Uterus (tissue), 4 donors: ENCODE results near the gene RAD51B. TPM values are rescaled to one million over a fixed set of nuclear protein-coding genes. Genes with fewer than 3 reads are reported as not detected.

ENCODE experiments used
- DNase-seq, 2 donors: peaks; one replicate each; pipeline ENCODE4 v3.0.0-alpha.2; 2019 to 2020
- H3K27ac ChIP-seq, 2 donors: fragments of 200-600 bp; sonication (generic); 1 replicate in 1 of 2; 2 replicates in 1 of 2; pipeline ENCODE4 v1.5.1; 2016 to 2018
- H3K27me3 ChIP-seq, 2 donors: fragments of 200-600 bp; sonication (generic); one replicate each; pipeline ENCODE4 v1.5.1; 2018 to 2019; ENCODE audit warnings: control low read depth in 1 of 2
- H3K36me3 ChIP-seq, 2 donors: fragments of 200-600 bp; sonication (generic); one replicate each; pipeline ENCODE4 v1.5.1; 2019; ENCODE audit warnings: control low read depth in 1 of 2
- H3K4me1 ChIP-seq, 2 donors: fragments of 200-600 bp; sonication (generic); one replicate each; pipeline ENCODE4 v1.5.1; 2018 to 2019; ENCODE audit warnings: control low read depth in 1 of 2
- H3K4me3 ChIP-seq, 2 donors: fragments of 200-600 bp; sonication (generic); 1 replicate in 1 of 2; 2 replicates in 1 of 2; pipeline ENCODE4 v1.5.1; 2018 to 2019; ENCODE audit warnings: mild to moderate bottlenecking in 1 of 2
- H3K9me3 ChIP-seq, 2 donors: fragments of 200-600 bp; sonication (generic); one replicate each; pipeline ENCODE4 v1.5.1; 2019; ENCODE audit warnings: control low read depth in 1 of 2
- POLR2A ChIP-seq, 2 donors: fragments of 450-650 bp; IDR thresholded peaks; one replicate each; pipeline ENCODE4 v1.6.1; 2016; ENCODE audit warnings: antibody characterized with exemption in 2 of 2, mild to moderate bottlenecking in 1 of 2, moderate library complexity in 1 of 2
- intact Hi-C: fragments of 100-400 bp; cut with DNase I; formaldehyde crosslinking; loops from one replicate; pipeline ENCODE4 v1.15.1; 2023; ENCODE audit warnings: low total_unique reads
- total RNA-seq, 4 donors: library from RNA; depleted of rRNA in 3 of 4; stranded (reverse); fragments of >200 nt in 3 of 4; gene quantifications; one replicate each; pipeline versions ENCODE4 v1.1.0 to v1.2.4, GENCODE V29; 2014 to 2023
- TF ChIP-seq, protein P1 (sequence below), 4 experiments: fragments of 200-600 bp in 2 of 4; fragments of 450-650 bp in 2 of 4; sonication (generic) in 2 of 4; IDR thresholded peaks; one replicate each; pipeline ENCODE4 v1.5.1; 2016 to 2019; ENCODE audit warnings: antibody characterized with exemption in 4 of 4, mild to moderate bottlenecking in 2 of 4, moderate library complexity in 1 of 4
- donor health status: DM: yes; HTN: yes; CAD: no.

Gene RAD51B
- total RNA-seq, 4 donors from 2014 or later = 29.5 to 100.0 (median 70.3) TPM

DNA sequence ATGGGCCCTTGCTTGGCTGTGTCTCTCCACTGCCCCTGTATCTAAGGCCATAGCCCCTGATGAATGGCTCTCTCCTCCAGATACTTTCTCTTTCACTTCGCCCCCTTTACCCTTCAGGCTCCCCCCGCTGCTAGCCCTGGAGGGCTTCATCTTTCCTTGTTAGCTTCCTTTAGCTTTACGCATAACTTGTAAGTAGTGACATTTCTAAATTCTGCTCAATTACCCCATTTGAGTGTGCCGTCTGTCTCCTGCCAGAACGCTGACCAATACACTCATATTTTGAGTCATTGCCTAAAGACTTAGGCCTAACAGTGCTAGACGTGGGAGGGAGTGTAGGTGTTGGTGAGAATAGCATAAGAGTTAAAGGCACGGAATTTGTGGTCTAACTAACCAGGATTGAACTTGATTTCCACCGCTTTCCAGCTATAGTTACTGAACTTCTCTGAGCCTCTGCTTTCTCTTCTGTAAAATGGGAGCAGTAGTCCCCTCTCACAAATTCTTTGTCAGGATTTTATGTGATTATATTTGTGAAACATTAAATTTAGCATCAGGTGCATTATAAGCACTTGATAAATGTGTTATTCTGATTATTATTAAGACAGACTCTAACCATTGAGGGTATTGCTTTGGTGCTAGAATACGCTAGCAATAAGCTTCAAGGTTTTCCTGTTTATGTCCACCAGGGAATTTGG, 844.0 kb downstream of the RAD51B start:
- intact Hi-C loops = no loop called here
- no peaks in the 10 kb centered on the region for H3K36me3 ChIP-seq
- H3K9me3 ChIP-seq = no peaks in the 10 kb centered on the region
- peak; percentile 48 to 64 for DNase-seq
- peak overlapping the region; percentile 88 to 94 for H3K27ac ChIP-seq
- TF ChIP-seq, protein P1, sequence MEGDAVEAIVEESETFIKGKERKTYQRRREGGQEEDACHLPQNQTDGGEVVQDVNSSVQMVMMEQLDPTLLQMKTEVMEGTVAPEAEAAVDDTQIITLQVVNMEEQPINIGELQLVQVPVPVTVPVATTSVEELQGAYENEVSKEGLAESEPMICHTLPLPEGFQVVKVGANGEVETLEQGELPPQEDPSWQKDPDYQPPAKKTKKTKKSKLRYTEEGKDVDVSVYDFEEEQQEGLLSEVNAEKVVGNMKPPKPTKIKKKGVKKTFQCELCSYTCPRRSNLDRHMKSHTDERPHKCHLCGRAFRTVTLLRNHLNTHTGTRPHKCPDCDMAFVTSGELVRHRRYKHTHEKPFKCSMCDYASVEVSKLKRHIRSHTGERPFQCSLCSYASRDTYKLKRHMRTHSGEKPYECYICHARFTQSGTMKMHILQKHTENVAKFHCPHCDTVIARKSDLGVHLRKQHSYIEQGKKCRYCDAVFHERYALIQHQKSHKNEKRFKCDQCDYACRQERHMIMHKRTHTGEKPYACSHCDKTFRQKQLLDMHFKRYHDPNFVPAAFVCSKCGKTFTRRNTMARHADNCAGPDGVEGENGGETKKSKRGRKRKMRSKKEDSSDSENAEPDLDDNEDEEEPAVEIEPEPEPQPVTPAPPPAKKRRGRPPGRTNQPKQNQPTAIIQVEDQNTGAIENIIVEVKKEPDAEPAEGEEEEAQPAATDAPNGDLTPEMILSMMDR (IDR thresholded peaks at IDR 0.05) = no peak
- TF ChIP-seq POLR2A (IDR thresholded peaks at IDR 0.05) = no peak
- no peaks in the 10 kb centered on the region for H3K27me3 ChIP-seq
- no peak overlapping the region for H3K4me3 ChIP-seq
- peaks cover 23 to 30% of the 10 kb centered on the region in 2 donors for H3K4me1 ChIP-seq

DNA sequence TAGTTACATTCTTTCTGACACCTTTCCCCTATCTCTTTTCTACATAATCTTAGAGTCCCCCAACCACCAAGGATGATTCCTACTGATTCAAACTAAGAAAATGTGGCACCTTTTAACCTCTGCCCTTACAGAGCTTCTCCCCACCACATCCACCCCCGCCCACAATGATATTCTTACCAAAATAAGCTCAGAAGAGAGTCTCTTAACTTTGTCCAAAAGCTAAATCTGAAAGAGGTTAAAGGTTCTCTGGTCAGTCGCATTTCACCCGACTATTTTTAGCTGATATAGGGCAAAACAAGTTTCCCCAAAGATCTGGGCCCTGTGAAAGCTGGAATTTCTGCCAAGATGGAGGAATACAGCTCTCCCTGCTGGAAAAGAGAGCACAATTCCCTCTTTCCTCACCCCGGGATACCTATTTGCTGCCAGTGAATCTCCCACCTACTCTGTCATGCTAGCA, 844.7 kb downstream of the RAD51B start:
- peak in 1 of 2 donors; percentile 43 for DNase-seq
- no peaks in the 10 kb centered on the region for H3K9me3 ChIP-seq
- no peak overlapping the region for H3K4me3 ChIP-seq
- TF ChIP-seq, protein P1 (IDR thresholded peaks at IDR 0.05) = peak in 1 of 4 experiments; percentile 27
- TF ChIP-seq POLR2A (IDR thresholded peaks at IDR 0.05) = no peak
- H3K36me3 ChIP-seq = no peaks in the 10 kb centered on the region
- peak overlapping the region; percentile 88 to 94 for H3K27ac ChIP-seq
- peaks cover 16 to 24% of the 10 kb centered on the region in 2 donors for H3K4me1 ChIP-seq
- no peaks in the 10 kb centered on the region for H3K27me3 ChIP-seq
- intact Hi-C loops = no loop called here

DNA sequence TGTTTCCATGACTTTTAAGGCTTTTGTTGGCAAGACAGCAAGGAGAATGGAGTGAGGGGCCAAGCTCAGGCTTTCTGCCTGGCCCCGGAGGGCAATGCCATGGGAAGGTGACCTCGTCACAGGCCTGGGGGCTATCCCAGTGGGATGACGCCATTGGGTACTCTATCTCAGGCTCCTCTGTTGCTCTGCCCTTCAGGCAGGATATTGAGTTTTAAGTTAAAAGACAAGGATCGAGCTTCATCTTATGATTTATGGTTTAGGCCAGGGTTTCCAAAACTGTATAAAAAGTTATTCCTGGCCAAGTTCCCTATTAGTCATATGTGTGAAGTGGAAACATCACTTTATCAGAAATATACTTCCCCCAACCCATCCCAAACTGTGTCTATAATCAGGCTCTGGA, 845.6 kb downstream of the RAD51B start:
- H3K36me3 ChIP-seq = no peaks in the 10 kb centered on the region
- peak overlapping the region; percentile 88 to 94 for H3K27ac ChIP-seq
- TF ChIP-seq, protein P1 (IDR thresholded peaks at IDR 0.05) = no peak
- no peak for TF ChIP-seq POLR2A (IDR thresholded peaks at IDR 0.05)
- peak in 1 of 2 donors; percentile 31 for DNase-seq
- H3K27me3 ChIP-seq = no peaks in the 10 kb centered on the region
- H3K4me1 ChIP-seq = peaks cover 12 to 24% of the 10 kb centered on the region in 2 donors
- intact Hi-C loops = no loop called here
- no peak overlapping the region for H3K4me3 ChIP-seq
- H3K9me3 ChIP-seq = no peaks in the 10 kb centered on the region

DNA sequence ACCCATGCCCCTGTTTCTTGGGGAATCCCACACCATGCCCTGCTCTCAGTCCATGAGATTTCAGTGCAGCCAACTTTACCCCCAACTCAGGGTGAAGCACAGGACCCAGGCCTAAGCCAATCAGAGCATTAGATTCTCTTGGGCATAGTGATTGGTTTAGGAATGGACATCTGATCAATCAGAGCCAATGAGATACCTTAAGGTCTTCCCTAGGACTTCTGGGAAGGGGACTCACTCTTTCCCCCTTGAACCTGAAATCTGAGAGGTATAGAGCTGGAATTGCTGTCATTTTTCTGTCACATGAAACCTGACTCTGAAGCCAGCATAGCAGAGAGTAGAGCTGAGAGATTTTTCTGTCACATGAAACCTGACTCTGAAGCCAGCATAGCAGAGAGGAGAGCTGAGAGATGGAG, 846.2 kb downstream of the RAD51B start:
- intact Hi-C loops = no loop called here
- H3K9me3 ChIP-seq = no peaks in the 10 kb centered on the region
- no peaks in the 10 kb centered on the region for H3K36me3 ChIP-seq
- peak in 1 of 2 donors; percentile 17 for DNase-seq
- H3K4me1 ChIP-seq = peaks cover 12 to 24% of the 10 kb centered on the region in 2 donors
- no peak for TF ChIP-seq POLR2A (IDR thresholded peaks at IDR 0.05)
- TF ChIP-seq, protein P1 (IDR thresholded peaks at IDR 0.05) = no peak
- H3K27me3 ChIP-seq = no peaks in the 10 kb centered on the region
- peak overlapping the region; percentile 88 to 94 for H3K27ac ChIP-seq
- no peak overlapping the region for H3K4me3 ChIP-seq

DNA sequence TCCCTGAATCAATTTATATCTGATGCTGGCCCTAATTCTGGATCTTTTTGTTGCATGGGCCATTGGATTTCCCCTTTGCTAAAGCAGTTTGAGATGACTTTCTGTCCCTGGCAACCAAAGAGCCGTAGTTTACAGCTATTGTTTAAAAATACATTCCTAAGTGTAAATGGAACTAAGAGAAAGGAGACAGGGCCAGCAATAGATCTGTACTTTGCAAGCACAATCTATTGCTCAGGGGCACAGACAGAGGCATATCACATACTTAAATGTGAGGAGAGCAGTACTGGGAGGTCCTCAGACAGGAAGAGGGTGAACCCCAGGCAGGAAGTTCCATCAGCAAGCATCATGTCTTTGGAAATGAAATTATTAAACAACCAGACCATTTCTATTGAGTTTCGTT, 846.7 kb downstream of the RAD51B start:
- Histone ChIP-seq H3K4me3 (no peak overlapping the region), H3K9me3 (no peaks in the 10 kb centered on the region), H3K4me1 (peaks cover 12 to 24% of the 10 kb centered on the region in 2 donors), H3K36me3 (no peaks in the 10 kb centered on the region), H3K27ac (peak overlapping the region; percentile 88 to 94), H3K27me3 (no peaks in the 10 kb centered on the region)
- TF ChIP-seq, protein P1 (IDR thresholded peaks at IDR 0.05) = no peak
- no peak for TF ChIP-seq POLR2A (IDR thresholded peaks at IDR 0.05)
- no peak for DNase-seq
- intact Hi-C loops = no loop called here
